ENCODE measurements around the gene CARS1.

CARS1 gene

DNA sequence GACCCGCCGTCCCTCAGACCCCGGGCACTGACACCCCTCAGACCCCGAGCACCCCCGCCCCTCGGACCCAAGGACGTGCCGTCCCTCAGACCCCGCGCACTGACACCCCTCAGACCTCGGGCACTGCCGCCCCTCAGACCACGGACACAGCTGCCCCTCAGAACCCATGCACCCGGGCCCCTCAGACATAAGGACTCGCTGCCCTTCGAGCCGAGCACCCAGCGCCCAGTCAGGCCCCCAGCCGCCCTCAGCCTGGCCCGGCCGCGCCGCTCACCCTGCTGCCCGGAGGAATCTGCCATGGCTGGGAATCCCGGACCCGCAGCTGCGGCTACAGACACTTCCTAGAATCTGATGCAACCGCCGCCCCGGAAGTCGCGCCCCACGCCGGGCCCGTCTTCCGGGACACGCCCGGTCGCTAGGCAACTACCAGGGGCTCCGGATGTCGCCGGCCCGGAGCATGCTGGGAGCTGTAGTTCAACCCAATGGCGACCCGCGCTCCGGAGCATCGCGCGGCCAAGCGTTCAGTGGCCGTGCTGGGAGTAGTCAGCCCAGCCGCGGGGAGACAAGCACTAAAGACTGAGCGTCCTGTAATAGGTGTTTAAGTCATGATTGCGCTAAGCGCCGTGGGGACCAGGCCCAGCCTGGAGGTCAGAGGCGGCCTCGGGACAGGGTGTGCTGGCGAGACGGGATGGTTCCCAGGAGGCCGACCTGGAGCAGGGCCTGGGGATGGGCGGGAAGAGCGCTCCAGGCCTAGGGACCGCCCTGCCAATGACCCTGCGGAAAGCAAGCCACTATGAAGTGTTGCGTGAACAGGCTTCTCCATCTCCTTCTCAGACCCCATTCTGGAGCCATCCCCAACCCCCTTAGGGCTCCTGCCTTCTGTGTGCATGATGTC, at the start of gene CARS1:
CARS1 (minus strand) TSS at position 355 of the 895 bp plus-strand sequence; CDS start at position 299, 56 bp downstream.
- peak; percentile 96 for DNase-seq

DNA sequence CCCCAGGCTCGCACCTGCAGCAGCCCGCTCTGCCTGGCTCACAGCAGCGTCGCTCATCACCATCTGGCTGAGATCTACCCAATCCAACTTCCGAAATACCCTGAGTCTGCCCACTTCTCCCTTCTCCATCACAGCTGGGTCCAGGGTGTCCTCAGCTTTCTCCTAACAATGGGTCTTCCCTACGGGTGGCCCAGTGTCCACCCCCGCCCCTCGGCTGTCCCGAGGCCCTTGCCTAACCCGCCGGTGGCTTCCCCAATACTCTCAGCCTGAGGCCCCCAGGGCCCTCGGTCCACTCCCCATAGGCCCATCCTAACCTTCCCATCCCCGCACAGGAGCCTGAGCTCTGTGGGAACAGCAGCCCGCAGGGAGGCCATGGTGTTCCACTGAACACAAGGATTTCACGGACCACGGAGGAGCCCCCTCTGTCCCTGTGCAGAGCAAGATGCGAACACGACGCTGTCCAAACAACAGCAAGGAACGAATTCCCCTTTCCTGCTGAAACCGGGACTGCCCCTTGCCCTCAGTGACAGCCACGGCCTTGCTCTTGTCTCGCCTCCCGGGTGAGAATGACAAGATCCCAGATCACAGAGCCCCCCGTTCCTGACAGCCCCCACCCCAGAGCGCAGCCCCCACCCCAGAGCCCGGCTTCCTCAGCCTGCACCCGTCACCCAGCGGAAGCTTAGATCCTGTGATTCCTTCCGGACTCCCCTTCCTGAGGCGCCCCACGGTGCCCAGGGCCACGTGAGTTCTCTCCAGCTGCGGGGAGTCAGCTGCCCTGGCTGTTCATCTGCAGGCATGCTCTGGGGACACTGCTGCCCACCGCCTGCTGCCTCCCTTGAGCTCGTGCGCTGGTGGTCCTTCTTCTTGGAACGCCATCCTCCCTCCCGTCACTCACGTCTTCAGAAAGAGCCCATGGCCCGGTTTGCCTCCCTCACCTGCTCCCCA, 48.8 kb upstream of the CARS1 start:
- DNase-seq, result no peak

DNA sequence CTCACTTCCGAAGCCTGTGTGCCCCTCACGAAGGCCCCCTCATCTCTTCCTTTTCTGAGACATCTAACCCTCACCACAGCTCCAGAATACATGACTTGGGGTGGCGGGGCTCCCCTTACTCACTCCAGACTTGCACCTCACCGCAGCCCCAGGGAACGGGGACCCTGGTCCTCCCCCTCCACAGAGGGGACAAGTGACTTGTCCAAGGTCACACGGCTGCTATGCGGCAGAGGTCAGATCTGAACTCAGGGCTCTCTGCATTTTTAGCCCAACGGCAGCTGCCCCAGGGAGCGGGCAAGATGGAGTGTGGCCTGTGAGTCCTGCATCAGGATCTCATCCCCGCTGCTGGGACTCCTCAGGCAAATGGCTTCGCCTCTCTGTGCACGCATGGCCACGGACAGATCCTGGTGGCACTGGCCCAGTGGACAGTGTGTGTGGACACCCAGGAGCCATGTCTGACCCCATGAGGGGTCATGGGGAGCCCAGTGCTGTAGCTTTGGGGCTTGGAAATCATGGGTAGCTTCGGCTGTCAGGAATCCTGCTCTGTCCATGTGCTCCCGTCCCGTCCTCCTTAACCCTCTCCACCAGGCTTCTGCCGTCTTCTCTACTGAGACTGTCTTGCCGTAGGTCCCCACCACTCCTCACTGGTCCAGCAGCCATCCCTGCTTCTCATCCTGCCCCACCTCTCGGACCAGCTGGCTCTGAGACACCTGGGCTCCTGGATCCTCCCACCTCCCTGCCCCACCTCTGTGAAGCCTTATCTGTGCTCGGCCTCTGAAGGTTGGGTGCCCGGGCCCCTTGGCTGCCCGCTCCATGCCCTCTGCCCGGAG, 48.0 kb upstream of the CARS1 start:
- no peak for DNase-seq

DNA sequence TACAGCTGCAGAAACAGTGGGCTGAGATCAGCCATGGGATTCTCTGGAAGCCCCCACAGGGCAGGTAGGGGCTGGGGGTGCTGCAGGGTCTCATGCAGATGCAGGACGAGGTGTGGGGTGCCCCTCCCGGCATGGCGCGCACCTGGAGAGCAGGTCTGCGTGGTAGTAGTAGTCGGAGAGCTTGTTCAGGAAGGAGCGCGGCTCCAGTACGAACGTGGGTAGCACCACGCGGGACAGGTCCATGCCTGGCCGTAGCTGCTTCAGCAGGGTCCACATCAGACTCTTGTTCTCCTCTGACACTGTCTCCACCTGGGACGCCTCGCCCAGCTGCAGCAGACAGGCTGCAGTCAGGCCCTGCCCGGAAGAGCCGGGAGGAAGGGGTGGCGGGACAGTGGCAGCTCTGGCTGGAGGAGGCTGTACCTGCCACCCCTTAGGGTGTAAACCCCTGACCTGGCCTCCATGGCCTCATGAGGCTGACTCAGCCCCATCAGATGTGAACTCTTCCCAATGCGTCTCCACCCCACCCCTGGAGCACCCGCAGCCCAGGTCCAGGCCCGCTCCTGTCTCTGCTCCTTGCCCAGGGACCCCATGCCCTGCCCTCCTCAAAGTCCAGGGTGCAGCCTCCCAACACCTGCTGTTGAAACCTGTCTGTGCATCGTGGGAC, 47.0 kb upstream of the CARS1 start:
- DNase-seq, result no peak

DNA sequence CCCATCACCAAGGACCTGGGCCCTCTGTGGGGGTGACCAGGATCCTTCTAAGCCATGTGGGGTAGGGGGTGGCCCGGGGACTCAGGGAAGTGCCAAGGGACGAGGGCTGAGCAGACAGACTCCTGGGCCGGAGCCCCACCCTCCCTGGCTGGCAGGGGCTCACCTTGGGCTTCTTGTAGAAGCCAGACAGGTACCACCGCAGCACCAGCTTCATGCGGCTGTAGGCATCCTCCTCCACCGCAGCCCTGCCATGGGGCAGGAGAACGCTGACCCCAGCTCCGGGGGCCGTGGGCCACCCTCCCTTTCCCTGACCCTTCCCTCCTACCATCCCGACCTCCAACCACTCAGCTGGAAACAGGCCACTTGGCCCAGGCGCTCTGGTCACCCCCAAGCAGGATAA, 45.9 kb upstream of the CARS1 start:
- DNase-seq, result no peak

DNA sequence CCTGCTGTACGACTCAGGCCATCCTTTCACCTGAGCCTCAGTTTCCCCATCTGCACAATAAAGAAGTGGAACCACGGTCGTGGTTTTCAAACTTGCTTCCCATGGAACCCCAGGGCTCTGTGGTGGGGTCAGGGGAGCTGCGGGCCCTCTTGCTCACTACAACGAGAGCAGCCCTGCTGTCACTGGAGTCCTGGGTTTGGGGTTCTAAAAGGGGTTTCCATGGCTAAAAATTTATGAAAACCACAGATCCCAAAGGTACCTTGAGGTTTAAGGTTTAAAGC, 45.4 kb upstream of the CARS1 start:
- no peak for DNase-seq

DNA sequence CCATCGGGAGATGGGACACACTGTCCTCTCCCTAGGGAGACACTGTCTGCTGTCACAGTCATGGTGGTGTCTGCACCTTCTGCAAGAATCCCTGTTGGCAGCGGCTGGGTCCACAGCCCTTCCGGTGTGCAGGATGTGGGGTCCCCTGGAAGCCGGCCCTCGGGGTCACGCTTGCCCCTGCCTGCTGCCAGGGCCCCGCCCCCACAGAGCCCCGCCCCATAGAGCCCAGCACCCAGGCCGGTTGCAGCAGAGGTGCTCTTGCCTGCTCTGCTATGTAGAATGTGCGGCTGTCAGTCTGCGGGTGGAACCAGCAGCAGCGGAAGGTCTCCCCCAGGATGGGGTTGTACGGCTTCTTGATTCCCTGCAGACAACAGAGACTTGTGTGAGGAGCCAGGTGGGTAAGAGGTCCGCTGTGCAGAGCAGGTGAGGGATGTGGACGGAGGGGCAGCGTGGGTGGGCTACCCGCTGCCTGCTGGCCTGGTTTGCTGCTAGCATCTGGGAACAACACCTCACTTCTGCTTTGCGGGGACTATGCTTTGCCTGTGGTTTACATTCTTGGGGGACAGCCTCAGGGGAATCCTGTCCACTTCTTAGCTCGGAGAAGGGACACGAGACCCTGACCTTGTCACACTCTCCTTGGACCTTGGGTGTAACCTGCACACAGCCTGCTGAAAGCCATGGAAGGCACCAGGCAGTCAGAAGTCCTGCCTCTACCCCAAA, 44.9 kb upstream of the CARS1 start:
- DNase-seq, result no peak

DNA sequence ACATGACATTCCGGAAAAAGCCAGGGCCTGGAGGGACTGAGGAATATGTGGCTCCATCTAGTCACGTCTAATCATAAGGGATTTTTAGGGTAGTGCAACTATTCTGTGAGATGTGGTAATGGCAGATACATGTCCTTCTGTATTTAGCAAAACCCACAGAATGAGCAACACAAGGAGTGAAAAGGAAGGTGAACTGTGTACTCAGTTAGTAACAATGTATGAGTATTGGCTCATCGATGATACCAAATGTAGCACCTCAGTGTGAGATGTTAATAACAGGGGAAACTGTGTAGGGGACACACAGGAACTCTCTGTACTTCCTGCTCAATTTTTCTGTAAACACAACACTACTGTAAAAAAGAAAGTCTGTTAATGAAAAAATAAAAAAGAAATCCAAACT, 42.0 kb upstream of the CARS1 start:
- no peak for DNase-seq

DNA sequence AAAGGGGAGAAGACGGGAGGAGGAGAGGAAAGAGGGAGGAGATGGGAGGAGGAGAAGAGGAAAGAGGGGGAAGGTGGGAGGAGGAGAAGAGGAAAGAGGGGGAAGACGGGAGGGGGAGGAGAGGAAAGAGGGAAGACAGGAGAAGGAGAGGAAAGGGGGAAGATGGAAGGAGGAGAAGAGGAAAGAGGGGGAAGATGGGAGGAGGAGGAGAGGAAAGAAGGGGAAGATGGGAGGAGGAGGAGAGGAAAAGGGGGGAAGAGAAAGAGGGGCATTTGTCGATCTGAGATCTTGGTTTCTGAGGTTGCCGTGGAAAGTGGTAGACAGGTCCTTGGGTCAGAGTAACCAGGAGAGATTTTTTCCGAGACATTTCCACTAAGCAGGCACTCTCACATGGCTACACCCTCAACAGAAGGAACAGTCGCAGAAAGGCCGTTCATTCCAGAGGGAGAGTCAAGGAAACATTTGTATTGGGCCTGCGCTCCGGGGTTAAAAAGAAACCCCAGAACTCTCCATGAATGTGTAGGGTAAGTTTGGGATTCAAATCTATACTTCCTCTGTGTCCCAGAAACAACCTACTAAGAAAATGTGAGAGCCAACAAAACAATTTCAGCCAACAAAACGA, 39.8 kb upstream of the CARS1 start:
- no peak for DNase-seq

DNA sequence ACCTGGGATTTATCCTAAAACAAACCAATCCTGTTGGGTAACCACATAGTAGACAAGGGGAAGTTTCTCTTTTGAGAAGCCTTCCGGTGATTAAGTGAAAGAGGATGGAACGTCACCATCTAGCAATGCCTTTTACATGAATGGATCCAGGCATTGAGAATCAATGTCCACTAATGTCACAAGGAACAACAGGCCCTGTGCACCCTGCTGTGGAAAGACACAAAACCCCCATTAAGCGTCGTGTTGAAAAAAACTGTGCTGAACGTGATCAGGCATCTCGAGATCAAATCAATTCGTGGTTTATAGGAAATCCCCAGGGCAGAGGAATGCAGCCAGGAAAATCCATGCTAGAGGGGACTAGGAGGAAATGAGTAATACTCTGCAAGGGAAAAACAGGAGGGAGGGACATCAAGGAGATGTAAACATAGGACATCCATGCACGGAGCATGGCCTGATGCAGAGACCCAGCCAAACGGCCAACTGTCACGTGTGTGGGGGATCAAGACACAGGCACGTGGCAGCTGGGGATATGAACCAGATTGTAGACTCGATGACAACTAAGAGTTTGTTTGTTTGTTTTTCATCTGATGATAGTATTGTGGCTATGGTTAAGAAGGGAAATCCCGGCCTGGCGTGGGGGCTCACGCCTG, 38.6 kb upstream of the CARS1 start:
- DNase-seq, result peak; percentile 90

DNA sequence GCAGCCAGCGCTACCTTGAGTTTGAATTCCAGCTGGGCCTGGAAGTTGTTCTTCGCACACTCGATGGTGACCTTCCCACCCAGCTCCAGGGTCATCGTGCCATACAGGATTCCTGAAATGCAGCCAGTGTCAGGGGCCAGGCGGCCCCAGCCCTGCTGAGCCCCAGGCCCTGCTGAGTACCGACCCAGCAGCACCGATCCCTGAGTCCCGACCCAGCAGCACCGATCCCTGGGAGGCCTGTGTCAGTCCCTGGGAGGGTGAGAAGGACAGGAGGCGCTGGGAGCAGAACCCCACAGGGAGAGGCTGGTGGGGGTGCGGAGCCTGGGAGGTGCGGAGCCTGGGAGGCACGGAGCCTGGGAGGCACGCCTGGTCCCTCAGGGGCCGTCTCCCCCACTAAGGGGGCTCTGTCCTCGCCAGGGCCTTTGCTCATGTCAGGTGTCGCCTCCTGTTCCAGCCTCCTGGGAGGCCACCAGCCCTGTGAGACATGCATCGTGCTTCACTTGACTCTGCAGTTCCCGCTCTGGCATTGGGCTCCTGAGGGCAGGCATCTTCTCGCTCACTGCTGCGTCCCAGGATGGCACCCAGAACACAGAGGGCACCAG, 37.1 kb upstream of the CARS1 start:
- no peak for DNase-seq

DNA sequence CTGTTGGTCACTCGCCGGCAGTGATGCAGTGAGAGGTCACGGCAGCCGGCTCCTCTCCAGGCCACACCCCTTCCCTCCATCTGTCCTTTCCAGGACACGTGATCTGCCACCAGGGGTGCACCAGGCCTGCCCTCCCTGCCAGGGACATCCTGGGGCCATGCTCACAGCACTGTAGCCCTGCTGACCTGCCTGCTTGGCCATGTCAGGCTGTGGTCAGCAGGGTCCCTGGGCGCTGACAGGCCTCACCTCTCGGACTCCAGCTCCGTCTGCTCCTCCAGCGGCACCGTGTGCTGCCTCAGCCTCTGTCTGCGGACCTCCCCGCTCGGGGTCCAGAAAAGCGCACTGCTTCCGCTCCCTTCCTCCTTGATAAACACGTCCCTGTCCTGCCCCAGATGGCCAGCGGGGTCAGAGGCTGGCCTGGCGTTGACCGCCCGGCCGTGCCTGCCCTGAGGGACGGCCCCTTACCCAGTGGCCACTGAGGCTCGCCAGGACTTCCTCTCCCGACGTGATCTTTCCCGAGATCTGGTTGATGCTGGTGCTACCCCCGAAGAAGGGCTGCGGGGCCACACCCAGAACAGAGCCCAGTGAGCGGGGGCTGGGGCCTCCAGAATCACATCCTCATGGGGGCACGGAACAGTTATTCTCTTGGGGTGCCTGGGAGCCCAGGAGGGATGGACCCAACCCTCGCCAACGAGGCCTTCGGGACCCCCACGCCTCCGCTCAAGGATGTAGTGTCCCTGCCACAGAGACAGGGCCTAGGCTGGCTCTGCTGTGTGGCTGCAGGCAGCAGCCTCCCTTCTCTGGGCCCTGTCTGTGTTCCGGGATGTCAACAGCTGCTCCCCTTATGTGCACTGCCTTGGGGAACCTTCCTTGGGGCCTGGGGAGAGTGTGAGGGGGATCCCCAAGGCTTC, 36.3 kb upstream of the CARS1 start:
- DNase-seq, result no peak

DNA sequence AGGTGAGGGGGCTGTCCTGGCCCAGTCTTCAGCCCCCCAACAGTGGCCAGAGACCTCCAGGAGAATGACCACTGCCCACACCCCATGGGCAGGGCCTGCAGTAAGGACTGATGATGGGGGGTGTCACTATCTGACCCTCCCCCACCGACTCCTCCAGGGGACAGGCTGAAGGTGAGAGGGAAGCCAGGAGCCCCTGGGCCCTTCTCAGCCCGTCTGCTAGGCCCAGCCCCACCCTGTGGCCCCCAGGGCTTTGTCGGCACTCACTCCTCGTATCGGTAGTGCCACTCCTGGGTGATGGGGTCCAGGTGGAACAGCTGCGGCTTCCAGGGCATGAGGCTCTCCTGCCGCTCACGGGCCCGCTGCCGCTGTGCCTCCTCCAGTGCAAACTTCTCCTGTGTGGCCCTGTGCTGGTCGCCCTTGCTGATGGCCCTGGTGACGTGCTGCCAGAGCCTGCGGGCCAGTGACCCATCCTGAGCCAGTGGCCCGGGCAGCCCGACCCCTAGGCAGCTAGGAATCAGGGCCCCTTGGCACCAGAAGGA, 35.4 kb upstream of the CARS1 start:
- DNase-seq, result no peak

DNA sequence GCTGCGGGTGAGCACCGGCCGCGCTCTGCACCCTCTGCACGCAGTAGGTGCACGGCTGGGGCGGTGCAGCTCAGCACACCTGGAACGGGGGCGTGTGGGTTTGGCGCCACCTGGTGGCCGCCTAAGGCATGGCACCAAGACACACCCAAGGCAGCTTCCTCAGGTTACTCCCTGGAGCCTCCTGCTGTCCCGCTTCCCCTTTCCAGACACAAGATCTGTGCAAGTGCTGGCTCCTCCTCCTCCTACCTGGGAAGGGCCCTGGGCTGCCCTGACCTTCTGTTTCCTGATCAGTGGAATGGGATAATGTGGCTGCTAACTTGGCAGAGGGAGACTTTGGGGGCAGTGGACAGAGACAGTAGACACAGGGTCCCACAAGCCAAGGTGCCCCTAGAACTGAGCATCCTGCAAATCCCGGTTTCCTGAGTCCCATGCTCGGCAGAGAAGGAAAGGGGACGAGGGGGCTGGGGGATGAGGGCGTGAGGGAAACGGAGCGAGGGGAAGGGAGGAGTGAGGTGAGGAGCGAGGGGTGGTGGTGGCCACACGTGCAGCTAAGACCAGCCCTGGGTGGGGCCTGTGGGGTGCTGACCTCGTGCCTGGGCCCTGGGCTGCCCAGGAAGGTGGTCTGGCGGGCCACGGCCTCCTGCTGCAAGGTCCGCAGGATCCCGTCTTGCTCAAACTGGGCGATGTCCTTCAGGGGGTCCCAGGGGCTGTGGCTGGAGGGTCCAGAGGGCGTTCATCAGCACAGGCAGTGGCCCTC, 34.8 kb upstream of the CARS1 start:
- DNase-seq, result peak; percentile 58

DNA sequence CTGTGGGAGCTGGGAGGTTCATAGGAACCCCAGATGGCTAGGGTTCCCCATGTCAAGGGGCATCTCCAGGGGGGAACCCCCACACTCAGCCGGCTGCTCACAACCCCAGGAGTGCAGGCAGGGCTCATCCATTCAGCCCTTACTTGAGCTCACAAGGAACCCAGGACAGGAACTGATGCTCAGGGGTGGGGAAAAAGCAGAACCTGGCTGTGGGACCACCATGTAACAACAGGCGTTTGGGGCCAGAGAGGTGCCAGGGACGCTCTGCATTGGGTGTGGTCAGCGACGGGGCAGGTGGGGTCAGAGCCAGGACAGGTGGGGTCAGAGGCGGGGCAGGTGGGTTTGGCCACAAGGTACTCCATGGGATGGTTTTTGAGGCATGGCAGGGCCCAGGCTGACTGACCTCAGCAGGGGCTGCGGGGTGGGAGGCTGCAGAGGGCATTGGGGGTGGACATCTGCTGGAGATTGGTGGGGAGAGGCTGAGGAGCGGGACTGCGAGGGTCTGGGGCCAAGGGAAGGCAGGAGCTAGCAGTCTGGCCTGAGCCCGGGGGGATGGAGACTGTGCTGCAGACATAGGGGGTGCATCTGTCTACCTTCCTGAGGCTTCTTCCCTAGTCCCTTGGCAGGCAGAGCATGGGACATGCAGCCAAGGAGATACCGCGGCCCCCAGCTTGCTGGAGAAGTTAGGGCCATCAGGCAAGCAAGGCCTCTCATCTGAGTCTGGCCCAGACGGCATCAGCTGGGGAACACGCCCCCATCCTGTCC, 34.0 kb upstream of the CARS1 start:
- no peak for DNase-seq

DNA sequence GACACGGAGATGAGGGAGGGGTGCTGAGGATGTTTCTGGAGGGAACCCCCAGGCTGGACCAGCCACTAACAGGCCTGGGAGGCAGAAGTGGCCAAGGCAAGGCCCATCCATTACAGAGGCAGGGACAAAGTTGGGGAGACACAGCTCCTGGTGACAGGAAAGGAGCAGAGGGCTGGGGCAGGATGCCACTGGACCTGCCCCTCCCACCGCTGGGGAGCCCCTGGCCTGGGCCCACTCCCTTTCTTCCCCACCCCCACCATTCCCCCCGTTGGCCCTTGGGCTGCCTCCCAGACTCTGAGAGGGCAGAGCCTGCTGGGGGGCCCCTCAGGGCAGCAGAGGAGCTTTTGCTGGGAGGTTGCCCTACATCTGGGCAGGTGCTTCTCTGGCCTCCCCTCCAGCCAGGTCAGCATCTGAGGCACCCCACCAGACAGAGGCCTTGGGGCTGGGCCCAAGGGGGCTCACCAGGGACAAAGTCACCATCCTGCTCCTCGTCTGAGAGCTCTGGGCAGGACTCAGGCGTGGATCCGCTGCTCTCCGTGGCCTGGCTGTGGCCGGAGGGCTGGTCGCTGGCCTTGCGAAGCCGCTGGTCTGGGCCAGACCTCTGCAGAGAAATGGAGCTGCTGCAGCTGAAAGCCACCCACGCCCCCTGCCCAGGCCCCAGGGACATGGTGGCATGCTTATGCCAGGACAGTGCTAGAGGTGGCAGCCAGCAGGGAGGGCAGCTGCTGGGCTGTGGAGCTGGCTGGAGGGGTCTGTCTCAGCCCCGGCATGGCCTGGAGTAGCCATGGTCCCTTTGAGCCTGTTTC, 33.1 kb upstream of the CARS1 start:
- no peak for DNase-seq
